Panc1 (cell line): ENCODE results near the gene CHPF2.

Experiments used
- CTCF ChIP-seq: fragments of 450-650 bp; IDR thresholded peaks from 2 replicates; pipeline ENCODE4 v1.5.1; 2017; ENCODE audit warnings: mild to moderate bottlenecking
- REST ChIP-seq, 2 experiments: IDR thresholded peaks; 2 replicates each; pipeline ENCODE4 v1.6.1; 2011 to 2012; ENCODE audit warnings: low read depth in 2 of 2, control low read depth in 1 of 2, low read length in 1 of 2, mild to moderate bottlenecking in 1 of 2, moderate library complexity in 1 of 2; ENCODE audit not compliant: insufficient read depth in 1 of 2
- SIN3A ChIP-seq: IDR thresholded peaks from 2 replicates; pipeline ENCODE4 v1.6.1; 2012; ENCODE audit warnings: low read depth, mild to moderate bottlenecking, low read length, moderate library complexity, borderline replicate concordance; ENCODE audit not compliant: insufficient read depth
- TCF7L2 ChIP-seq: IDR thresholded peaks from 2 replicates; pipeline ENCODE4 v1.6.1; 2011; ENCODE audit warnings: mild to moderate bottlenecking, low read depth, low read length, inconsistent platforms

- TF ChIP-seq CTCF (no peak), SIN3A (peak; percentile 42; the same call in 1 of the 2 replicates), TCF7L2 (no peak), REST (IDR thresholded peaks at IDR 0.05; ENCODE audit: insufficient read depth in 1 of 2, low read depth in 2 of 2, low read length in 1 of 2) (no peak)
Measured at GRCh38 chr7:151251689-151252560, 19.6 kb downstream of the CHPF2 start.
